Peyer's patch (tissue), 4 donors: ENCODE results near the gene RAB7B.

Experiments used
- POLR2A ChIP-seq, 2 donors: fragments of 450-650 bp; IDR thresholded peaks; one replicate each; pipeline ENCODE4 v1.5.1; 2017; ENCODE audit warnings: antibody characterized with exemption in 2 of 2, mild to moderate bottlenecking in 2 of 2, moderate library complexity in 2 of 2
- TF ChIP-seq, protein P1 (sequence below), 6 experiments: fragments of 450-650 bp in 4 of 6; fragments of 200-600 bp in 2 of 6; sonication (generic) in 1 of 6; IDR thresholded peaks; one replicate each; pipeline ENCODE4 v1.5.1; 2017 to 2019; ENCODE audit warnings: antibody characterized with exemption in 6 of 6, mild to moderate bottlenecking in 3 of 6, moderate library complexity in 1 of 6

GRCh38 chr1:206010060-206010459 is 6.9 kb upstream of the RAB7B start:
- TF ChIP-seq POLR2A (IDR thresholded peaks at IDR 0.05) = no peak
- TF ChIP-seq, protein P1, sequence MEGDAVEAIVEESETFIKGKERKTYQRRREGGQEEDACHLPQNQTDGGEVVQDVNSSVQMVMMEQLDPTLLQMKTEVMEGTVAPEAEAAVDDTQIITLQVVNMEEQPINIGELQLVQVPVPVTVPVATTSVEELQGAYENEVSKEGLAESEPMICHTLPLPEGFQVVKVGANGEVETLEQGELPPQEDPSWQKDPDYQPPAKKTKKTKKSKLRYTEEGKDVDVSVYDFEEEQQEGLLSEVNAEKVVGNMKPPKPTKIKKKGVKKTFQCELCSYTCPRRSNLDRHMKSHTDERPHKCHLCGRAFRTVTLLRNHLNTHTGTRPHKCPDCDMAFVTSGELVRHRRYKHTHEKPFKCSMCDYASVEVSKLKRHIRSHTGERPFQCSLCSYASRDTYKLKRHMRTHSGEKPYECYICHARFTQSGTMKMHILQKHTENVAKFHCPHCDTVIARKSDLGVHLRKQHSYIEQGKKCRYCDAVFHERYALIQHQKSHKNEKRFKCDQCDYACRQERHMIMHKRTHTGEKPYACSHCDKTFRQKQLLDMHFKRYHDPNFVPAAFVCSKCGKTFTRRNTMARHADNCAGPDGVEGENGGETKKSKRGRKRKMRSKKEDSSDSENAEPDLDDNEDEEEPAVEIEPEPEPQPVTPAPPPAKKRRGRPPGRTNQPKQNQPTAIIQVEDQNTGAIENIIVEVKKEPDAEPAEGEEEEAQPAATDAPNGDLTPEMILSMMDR (IDR thresholded peaks at IDR 0.05) = no peak
